Activated T-cell treated with anti-CD3 and anti-CD28 coated beads for 4 hours (primary cell): ENCODE measurements around the gene KRT3.
A peak's percentile ranks its signal among the peaks of the same experiment; 100 is the strongest.
"Not testable (repeated sequence)": the region's sequence is repeated elsewhere in the genome, so short reads cannot be mapped to it uniquely, and the experiment has no call there.

Source experiments
- DNase-seq: peaks from one replicate; pipeline ENCODE4 v3.0.0-alpha.2; 2020

KRT3 gene

DNA sequence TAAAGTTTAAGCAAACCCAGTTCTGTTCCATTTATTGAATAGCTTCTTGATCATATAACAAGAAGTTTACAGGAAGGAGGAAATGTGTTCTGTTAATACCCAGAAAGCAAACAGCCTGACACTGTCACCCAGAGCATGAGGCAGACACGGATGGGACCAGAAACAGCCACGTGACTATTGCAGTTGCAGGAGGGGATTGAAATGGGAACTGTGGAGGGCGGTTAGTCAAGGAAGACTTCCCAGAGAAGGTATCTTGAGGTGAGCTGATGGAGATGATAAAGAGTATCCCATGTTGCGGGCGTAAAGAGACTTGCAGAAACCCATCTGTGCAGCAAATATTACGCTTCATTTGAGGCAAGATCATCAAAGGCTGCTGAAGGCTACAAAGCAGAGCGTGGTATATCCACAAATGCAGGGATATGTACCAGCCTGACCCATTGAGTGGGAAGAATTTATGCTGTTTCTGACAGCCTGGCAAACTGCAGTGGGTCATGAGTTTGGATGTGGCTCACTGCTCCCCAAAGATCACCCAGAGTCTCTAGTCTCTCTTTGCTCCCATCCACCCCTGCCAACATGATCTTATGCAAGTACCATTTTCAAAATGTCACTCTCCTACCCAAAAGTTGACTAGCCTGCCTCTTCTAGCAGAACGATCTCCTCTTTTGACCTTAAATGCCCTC is 39.5 kb downstream of the KRT3 start:
- DNase-seq, result no peak

DNA sequence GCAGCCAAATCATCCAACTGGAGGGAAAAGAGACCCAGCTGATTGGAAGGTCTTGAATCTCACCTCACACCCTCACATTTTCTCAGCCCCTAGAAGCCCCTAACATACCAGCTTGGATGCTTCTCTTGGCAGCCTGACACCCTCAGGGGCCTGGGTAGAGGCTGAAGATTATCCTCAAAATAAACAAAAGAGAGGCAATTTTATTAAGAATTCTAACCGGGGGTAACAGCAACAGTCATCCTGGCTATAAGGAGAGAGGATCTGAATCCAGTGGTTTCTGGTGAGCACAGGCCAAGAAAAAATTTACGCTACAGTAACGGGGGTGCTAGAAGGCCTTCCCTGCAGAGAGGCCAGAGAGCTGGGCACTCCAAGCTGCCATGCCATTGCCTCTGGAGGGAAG is 40.4 kb downstream of the KRT3 start:
- DNase-seq, result no peak

DNA sequence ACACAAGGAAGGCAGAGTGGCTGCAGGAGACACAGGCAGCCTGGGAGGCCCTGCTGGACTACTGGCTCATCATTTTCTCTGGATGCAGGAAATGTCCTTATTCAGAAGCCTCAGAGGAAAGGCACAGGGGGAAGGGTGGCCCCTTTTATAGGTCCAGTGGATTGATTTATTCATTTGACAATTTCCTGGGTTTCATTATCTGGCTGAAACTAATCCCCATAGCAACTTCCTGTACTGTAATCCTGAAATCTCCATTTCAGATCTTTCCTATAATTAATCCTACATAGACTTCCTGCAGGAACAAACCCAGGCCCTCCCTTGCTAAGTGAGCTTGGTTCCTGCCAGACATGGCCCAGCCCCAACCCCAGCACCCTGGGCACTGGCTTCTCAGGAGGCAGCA is 41.8 kb downstream of the KRT3 start:
- DNase-seq, result no peak

DNA sequence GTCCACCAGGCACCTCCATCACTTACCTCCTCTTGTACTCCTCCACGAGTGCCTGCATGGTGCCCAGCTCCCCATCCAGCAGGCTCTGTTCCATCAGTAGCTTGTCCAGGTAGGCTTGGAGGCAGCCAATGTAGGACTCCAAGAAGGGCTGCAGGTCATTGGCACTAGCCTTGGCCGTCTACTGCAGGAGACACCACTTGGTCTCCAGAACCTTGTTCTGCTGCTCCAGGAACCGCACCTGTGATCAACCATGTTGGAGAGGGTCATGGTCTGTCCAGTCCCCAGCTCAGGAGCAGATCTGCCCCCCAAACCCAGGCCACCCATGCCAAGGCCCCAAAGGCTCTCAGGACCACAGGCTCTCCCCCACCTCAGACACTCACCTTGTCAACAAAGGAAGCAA is 42.6 kb downstream of the KRT3 start:
- DNase-seq, result no peak

DNA sequence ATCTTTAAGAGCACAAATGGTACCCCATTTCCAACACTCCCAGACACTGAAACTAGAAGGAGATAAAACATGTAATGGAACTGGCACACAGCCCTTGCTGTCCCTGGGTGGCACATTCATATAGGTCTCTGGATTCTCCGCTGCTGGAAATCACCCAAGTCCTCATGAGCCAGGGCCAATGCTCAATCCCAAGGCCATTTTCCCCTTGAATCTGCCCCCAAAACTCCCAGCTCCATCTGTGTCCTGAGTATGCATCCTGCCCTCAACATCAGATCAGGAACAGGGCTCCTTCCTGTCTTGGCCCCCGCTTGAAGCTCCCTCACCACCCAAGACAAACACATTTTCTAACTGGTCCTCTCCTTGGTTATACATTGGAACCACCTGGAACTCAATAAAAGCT is 43.4 kb downstream of the KRT3 start:
- no peak for DNase-seq

DNA sequence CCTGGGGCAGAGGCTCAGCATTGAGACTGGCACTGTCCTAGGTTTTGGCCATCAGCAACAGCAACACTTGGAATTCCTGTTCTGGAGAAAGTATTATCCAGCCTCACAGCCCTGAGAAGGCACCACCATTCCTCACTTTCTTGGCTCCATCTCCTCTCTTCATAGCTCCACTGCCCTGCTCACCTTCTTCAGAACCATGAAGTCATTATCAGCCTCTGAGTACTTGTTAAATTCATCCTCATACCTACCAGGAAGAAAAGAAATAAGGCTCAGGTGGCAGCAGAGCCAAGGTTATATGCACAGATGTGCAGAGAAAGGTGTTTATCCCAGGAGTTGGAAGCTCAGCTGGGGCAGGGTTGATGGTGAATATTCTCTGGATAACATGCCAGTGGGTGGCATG is 44.1 kb downstream of the KRT3 start:
- no peak for DNase-seq

DNA sequence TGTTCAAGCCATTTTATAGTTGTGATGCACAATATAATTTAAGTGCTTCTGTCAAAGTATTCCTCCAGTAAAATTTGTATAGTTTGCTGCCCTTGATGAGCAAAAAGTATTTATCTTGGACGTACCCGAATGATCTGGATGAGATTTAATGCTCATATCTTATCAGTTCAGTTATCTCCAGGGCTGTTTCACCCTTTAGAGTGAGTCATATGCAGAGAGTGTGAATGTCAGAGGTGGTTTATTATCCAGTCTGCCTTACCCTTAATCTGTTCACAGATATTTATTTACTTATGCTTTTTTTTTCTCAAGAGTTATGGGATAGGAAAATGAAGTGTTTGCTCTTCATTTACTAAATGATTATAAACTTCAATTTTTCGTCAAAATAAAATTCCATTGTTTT is 45.4 kb downstream of the KRT3 start:
- DNase-seq, result not testable (repeated sequence)

DNA sequence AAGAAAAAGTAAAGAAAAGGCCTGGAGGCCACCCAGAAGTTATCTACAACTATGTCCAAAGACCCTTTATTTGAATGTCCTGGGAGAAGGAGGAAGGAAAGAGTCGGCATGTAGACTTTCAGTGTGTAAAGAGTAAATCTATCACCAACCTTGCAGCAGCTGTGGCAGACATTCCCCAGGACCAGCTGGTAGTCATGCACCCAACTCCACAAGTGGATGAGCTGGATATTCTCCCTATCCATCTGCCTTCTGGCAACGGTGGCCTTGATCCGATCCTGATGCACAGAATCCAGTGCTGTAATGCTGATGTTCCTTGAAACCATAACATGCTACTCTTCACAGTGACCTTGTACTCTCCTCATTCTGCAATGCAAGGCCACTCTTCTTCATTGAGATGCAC is 46.1 kb downstream of the KRT3 start:
- DNase-seq, result no peak

DNA sequence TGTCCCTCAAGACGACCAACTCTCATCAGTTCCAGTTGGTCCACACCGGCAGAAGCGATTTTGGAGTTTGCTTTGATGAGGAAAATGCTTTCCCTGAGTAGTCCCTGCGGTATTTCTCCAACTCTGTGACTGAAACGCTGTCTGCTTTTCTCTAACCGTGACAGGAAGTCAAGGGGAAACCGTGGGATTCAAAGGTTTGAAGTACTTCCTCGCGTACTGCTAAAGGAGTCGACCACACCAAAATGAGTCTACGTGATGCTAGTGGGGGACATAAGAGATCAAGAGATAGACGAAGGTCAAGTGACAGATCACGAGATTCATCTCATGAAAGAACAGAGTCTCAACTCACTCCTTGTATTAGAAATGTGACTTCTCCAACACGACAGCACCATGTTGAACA is 47.3 kb downstream of the KRT3 start:
- DNase-seq, result no peak

DNA sequence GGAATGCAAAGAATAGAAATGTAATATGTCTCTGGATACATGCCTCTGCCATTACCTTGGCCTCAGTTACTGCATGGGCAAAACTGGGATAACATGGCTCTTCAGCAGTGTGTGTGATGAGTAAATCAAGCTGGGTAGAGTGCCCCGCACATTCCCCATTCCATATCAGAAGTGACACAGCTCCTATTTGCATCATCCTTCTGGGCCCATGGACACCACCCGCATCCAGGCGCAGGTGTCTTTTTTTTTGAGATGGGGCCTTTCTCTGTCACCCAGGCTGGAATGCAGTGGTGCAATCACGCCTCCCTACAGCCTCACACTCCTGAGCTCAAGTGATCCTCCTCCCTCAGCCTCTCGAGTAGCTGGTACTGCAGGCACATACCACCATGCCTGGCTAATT is 50.4 kb downstream of the KRT3 start:
- DNase-seq, result no peak

DNA sequence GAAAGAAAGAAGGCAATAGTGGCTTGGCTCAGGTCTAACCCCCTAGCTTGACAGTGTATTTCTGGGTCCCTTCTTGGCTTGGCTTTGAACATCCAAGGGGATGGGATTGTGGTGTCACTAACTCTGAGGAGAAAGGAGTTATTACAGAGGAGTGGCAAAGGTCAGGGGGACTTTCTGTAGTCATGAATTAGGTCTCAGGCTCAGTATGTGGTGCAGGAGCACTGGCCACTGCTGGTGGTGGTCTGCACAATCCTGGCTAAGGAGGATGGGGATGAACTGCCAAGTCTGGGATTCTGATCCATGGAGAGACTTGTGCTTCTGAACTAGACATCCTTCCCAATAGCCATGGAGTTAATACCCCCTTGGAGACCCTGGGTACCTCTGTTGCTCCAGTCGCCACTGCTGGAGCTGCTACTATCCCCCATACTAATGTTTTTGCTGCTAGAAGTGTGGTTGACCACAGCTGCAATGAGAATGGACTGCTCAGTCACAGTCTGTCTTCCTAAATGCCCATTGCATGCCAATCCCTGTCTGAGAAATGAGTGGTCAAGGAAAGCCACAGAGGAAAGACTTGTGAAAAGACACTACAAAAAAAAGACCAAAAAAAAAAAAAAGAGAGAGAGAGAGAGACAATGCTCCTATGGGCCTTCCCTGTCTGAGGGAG is 51.3 kb downstream of the KRT3 start:
- no peak for DNase-seq

DNA sequence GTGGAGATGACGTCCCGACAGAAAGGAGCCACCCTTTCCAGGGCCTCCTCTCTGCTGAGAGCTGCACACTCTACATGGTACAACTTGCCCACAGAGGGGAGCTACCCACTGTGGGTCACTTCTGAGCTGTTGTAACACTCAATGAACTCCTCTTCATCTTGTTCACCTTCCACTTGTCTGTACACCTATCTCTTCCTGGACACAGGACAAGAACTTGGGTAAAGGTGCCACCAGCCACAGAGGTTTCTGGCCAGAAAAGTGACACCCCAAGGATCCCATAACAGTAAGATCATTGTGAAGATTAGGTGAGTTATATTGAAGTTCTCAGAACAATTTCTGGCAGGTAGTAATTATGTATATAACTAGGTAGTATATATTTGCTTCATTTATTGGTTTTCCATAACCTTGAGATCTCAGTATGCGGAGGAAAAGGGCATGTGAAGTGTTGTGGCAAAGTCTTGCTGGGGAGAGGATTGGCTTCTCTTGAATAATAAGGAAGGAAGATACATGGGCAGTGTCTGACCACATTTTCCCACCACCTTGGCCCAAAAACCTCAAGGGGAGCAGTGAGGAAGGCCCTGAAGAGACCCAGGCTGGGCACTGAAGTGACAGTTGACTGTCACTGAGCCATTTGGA is 53.0 kb downstream of the KRT3 start:
- no peak for DNase-seq

DNA sequence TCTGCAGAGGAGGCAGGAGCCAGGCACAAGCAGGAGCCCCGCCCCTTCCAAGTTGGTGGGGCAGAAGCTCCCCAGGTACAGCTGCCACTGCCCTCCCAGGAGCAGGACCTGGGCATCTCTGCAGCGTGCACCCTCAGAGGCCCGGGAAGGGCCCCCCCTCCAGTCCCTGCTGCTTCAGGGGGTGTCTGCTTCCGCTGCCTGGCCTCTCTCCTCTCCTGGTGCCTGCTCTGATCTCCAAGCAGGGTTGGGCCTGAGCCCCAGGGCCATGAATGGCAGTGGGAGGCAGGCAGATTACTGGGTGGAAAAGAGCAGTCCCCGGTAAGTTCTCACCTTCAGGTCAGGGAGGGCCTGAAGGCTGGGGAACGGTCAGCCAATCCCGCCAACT is 53.7 kb downstream of the KRT3 start:
- no peak for DNase-seq

DNA sequence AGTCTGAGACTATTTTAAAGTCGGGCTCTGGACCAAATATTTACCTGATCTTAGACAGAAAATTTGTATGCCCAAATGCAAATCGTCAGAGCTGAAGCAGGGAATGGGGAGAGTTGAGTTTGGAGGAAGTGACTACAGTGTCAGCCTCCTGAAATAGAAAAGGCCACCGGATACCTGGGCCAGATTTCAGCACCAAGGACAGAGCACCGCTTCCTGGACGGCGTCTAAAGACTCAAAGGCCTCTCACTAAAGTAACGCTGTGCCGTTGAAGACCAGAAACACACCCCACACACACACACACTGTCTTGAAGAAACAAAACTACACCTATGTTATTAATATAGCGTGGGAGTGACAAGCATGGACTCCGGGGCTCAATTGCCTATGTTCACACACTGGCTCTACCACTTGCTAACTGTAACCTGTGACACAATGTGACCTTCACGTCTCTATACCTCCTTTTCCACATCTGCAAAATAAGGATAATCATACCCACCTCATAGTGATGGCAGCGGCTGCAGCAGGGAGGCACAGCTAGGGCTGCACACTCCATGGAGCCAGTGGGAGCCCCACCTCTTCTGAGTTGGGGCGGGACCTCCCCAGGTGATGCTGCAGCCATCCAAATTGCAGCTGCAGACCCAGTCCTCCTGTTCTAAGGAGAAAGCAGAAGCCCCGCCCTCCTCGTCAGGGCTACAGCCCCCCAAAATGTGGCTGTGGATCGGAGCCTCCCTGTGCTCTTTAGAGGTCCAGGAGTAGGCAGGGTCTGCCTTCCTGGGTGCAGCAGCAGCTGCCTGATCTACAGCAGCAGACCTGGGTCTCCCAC is 54.3 kb downstream of the KRT3 start:
- peak; percentile 40 for DNase-seq

DNA sequence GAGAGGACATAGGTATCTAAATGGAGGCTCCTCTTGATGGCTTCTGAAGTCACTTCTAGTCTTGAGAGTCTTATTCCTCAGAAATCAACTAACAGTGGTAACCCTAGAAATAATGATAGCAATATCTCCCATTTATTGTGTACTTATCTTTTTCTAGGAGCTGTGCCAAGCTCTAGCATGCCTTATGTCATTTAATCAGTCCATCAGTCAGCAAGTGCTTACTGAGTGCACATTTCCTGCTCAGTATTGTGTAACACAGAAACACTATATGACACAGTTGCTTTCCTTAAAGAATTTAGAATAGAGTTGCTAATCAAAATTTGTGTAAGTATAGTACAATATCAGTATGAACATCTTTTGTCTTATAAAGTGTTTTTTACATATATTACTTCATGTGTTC is 55.3 kb downstream of the KRT3 start:
- no peak for DNase-seq

DNA sequence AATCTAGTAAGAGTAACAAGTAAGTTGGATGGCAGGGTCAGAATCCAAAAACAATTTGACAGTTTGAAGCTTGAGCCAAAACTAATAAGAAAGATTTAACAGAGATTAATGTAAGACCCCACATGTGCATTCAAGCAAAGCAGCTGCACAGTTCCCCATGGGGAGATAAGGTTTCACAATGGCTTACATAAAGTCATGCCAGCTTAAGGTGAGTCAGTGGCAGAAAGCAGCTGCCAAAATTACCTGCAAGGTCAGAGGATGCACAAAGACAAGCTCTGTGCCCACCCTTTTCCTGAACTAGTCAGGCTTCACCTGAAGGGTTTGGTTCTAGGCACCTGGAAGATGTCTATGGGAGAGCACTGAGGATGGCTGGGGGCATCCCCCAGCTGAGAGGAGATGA is 56.0 kb downstream of the KRT3 start:
- DNase-seq, result no peak
